Left hindlimb (tissue), 1 donor: ENCODE data around the gene FCRL5.
"Not testable (repeated sequence)": the region's sequence is repeated elsewhere in the genome, so short reads cannot be mapped to it uniquely, and the experiment has no call there.

Experiments used
- DNase-seq: peaks from one replicate; pipeline ENCODE4 v3.0.0-alpha.2; 2018

The FCRL5 gene

GRCh38 chr1:157487096-157487495 is 65.2 kb downstream of the FCRL5 start:
- no peak for DNase-seq

GRCh38 chr1:157486400-157486799 is 65.9 kb downstream of the FCRL5 start:
- DNase-seq = not testable (repeated sequence)

GRCh38 chr1:157485793-157486192 is 66.5 kb downstream of the FCRL5 start:
- no peak for DNase-seq

DNA sequence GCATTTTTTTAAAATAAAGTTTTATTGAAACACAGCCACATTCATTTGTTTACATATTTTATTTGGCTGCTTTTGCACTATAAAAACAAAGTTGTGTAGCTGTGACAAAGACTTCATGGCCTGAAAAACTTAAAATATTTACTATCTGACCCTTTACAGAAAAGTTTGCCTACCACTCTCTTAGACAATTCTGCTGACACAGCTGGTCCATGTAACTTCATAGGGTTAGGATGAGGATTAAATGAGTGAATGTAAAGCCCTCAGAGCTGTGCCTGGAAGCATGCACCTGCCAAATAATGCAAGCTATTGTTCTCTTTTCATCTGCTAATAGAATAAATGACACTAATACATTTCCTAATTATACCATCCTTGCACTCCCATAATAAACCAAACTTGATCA is 67.7 kb downstream of the FCRL5 start:
- DNase-seq = no peak

- no peak for DNase-seq
Observed at GRCh38 chr1:157483635-157484034, 68.7 kb downstream of the FCRL5 start.

DNA sequence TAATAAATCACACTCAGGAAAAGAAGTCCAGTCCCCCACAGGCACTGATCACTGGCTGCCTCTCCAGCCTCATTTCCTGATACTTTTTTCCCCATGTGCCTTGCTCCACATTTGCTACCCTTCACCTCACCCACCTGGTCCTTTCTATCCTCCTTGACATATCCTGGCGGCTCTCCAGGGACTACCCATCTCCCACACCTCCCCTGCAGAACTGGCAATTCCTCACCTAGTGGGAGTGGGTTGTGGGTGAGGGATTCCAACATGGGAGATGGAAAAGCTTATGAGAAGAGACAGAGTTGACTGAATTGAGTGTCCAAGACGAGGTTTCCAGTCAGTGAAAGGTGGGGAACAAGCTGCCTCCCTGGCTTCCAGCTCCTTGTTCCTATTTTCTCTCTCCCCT is 69.6 kb downstream of the FCRL5 start:
- DNase-seq = no peak

DNA sequence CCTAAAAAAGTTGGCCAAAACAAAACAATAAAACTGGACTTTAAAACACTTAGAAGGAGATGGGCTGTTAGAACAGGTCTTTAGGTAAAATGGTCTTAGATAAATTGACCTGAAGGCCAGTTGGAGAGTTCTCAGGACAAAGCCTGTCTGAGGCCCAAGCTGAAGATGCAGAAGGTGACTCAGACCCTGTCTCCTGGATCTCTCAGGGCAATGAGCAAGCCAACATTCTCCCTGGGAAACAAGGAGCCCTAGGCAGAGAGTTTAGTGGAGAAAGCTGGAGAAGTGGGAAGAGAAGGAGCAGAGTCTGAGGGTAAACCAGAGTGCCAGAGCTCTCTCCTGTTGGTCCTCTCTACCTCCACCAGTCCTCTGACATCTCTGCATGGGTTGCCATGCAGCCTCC is 70.1 kb downstream of the FCRL5 start:
- DNase-seq = no peak

DNA sequence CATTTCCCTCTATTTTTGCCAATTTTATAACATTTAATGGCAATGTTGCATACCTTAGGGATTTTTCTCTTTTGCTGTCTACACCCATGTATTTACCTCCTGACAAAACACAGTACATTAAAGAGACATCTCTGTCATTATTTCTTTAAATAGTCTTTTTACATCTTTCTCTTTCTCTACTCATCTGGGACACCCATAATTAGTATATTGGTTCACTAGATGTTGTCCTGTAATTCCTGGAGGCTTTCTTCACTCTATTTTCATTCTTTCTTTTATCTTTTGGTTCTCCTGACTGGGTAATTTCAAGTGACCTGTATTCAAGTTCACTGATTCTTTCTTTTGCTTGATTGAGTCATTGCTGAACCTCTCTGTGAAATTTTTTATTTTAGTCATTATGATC is 74.3 kb downstream of the FCRL5 start:
- DNase-seq = no peak

- no peak for DNase-seq
Observed at GRCh38 chr1:157477419-157477818, 74.9 kb downstream of the FCRL5 start.

- no peak for DNase-seq
Observed at GRCh38 chr1:157472959-157473358, 79.4 kb downstream of the FCRL5 start.

DNA sequence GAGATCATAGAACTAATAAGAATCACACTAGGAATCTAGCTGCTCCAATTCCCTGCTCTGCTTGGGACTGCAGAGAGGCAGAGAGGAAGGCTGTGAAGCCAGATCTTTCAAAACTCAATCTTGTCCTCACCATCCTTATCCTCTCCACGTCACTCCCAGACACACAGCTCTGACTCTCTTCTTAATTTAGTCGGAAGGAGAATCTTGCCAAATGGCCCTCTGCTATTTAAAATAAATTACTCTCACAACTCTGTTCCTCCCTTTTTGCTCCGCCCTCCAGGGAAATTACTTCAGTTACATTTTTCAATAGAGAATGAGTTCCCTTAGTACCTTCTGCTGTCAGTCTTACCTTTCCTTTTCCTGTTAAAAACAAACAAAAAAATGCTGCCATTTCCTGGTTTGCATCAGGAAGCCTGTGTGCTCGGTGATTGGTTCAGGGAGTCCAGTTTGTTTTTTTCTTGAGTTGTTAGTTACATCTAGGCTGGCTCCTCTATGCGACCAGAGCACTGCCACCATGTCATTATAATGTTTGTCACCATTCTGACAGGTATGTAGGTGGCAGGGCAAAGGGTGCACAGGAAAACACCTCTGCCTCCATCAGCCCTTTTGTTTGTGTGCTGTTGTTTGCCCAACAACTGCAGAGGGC is 80.1 kb downstream of the FCRL5 start:
- DNase-seq = no peak

DNA sequence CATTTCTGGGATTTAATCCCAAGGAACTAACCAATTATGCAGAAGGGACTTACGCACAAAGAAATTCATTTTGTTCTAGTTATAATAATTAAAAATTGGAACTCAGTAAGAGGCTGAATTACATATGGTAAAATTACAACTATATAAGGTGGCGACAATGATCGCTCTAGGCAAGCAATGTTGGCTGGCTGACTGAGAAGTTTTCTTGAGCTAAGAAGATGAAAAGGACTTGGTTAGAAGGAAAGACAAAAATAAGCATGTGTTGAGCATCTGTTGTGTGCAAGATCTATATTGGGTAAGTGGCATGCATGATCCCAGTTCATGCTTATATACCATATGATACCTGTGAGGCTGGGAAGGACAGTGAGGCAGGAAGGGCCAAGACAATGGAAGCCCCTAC is 80.8 kb downstream of the FCRL5 start:
- no peak for DNase-seq

DNA sequence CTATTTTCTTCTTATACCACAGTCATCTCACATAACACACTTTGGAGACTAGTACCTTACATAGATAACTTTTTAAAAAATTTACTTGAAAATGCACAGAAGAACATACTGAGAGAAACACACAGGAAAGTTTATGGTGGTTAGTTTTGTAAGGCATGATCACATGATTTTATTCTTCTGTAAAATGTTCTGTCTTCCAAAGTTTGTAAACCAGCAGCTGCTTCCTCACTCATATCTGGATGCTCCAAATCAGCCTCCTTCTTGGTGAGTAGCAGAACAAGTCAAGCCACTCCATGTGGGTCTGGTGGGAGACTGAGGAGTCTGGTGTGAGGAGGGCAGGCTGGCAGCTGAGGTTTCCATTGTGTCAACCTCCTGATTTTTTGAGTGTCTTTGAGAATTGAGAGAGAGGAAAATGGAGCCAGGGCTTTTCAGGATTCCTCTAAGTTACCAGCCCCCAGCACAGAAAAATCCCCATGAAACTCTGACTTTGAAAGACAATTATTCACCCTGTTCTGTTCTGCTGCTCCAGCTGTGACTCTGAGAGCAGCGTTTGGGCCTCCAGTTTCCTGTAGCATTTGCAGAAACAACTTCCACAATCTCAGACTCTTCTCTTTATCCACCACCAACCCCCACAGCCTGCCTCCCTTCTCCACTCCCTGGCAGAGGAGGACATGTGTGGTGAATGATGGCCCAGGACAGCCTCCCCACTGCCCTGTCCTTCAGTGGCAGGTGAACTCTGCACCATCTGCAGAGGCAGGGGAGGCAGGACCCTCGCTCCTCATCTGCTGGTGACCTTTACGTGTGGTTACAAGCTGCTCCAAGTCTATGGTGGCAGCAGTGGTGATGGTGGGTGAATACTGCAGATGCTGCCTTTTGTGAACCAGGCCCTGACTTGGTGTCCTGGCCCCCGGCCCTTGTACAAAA is 82.3 kb downstream of the FCRL5 start:
- DNase-seq = no peak

GRCh38 chr1:157469300-157469699 is 83.0 kb downstream of the FCRL5 start:
- no peak for DNase-seq

DNA sequence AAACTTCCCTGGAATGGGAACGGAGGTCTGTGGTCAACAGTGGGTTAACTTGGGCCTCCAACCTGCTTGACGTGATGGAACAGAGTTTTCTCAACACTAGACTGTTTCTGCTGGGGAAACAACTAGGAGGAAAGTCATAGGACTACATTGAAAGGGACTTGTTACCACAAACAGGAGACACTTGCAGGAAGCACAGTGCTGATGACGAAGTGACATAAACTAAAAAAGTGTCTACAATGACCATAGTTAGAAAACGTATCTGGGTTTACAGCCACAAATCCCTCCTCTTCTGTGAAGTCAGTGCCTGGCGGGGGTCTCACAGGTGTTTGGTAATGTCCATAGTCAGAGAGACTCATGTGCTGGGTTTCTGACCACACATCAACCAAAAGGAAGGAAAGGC is 86.3 kb downstream of the FCRL5 start:
- no peak for DNase-seq
